ENCODE data around the gene ZNF207.
"Not testable (repeated sequence)": the region's sequence is repeated elsewhere in the genome, so short reads cannot be mapped to it uniquely, and the experiment has no call there.

ZNF207 gene

DNA sequence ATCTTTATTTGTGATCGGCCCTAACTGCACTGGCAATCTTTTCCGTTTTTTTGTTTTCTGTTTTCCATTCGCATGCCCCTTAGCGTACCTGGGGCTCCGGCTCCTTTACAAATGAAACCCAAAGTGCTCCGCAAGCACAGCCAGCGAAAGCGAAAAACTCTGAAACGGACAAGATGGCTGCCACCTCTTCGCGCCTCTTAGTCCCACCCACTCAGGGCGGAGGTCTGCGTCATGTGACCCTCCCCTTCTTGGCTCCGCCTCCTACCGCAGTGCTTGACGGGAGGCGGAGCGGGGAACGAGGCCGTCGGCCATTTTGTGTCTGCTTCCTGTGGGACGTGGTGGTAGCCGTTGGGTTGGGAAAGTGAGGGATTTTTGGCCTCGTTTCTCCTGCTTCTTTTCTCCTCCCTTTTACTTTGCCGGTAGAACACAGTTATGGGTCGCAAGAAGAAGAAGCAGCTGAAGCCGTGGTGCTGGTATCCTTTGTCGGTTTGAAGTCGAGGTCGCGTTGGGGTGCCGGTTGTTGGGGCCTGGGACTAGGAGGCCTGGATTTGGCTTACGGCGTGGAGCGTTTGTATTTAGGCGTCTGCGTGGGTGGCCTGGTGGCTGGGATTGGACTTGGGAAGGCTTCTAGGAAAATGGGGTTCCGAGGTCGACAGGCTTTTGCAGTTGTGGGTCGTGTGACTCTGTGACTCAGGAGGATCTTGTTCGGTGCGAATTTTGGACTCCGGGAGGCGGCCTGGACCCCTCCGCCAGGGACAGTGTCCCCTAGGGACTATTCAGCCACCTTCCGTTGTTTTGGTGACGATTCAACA, at the start of gene ZNF207:
ZNF207 (plus strand) TSS at position 304 of the 812 bp plus-strand sequence; CDS start at position 433, 129 bp downstream.
- peak; percentile 92 for DNase-seq (ENCODE audit: low read depth)

DNA sequence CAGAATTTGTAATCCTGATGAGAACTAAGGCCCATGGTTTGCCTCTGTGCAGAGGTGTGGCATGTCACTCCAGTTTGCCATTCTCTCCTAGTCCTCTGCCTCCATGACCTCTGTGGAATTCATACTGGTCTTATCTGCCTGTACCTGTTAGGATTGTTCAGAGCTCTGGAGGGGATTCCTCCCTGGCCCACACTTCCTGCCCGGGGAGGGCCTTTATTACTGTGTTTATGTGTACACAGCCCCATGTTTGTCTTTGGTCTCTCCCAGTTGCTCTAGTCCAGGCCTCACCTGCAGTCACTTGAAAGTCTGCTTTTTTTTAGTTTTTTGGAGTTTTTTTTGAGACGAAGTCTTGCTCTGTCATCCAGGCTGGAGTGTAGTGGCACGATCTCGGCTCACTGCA, 47.9 kb upstream of the ZNF207 start:
- DNase-seq (ENCODE audit: low read depth): no peak

DNA sequence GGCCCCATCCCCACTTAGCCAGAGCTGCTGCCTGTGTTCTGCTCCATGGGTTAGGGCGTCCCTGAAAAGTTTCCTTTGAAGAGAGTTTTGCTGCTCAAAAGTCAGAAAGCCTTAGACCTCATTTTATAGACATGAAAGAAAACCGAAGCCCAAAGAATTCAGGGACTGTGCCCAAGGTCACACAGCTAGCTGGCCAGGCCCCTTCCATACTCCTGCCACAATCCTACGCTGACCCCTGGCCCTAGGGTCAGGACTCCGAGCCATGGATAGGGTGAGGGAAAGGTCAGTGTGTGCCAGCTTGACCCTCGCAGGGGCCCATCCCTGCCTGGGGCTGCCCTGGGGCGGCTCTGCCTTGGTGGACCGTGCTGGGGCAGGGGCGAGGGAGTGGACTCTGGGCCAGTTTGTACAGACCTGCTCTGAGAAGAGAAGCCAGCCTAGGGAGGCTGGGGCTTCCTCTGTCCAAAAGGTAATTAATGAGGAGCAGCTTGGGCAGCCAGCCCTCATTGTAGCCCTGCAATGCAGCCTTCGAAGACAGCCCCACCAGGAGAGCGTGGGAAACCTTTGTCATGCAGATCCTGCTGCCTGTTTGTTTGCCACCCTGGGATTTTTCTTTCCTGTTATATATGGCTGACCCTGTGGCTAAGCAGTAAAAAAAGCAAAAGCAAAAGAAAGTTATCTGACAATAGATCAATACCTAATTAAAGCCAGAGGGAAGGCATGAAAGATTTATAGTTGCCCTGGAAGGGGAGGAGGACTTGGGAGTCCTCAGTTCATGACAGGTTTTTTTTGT, 46.9 kb upstream of the ZNF207 start:
- no peak for DNase-seq (ENCODE audit: low read depth)

DNA sequence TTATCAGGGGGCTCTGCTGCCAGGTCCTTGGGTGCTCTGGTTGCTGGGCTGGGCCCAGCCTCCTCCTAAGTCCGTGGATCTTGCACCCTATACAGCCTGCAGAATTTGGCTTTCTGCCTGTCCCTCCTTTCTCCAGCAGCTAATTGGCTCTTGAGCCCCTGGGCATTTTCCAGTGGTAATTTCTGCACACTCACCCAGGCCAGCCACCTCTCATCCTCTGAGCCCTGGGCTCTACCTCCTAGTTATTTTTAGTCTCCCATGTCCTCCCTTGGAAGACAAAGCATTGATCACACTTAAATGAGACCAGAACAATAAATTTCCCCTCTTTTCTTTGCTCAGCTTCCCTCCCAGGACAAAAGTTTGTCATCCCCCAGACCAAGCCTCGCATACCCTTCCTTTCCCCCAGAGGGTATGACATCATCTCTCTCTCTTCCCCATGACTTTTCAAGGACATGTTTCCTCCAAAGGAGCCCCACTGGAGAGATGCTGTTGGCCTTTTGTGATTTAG, 46.1 kb upstream of the ZNF207 start:
- DNase-seq (ENCODE audit: low read depth): no peak

DNA sequence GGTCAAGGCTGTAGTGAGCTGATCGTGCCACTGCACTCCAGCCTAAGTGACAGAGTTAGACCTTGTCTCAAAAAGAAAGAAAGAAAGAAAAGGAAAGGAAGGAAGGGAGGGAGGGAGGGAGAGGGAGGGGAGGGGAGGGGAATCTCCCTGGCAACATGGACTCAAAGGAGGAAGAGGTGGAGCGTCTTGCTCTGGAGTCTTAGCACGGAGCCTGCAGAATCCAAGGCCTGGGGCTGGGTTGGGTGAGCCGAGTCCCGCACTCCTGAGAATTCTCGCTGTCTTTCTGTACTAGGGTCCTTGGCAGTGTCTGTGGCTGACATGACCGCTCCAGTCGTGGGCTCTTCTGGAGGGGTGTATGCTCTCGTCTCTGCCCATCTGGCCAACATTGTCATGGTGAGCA, 44.9 kb upstream of the ZNF207 start:
- no peak for DNase-seq (ENCODE audit: low read depth)

DNA sequence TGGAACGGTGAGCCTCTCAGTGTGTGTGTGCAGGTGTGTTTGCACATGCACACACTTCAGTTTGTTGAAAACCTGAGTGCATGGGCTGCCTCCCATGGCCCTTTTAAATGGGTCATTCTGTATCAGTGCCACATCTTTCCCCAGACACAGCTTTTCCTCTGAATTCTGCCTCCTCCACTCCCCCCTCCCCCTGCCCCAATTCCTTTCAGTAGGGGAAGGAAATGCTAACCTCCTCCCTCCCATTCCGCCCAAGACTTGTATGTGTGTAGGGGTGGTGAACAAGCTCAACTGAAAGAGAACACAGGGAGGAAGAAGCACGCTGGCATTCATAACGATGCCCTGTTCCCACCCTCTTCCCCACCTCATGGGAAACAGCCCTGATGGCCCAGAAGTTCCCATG, 42.3 kb upstream of the ZNF207 start:
- no peak for DNase-seq (ENCODE audit: low read depth)

DNA sequence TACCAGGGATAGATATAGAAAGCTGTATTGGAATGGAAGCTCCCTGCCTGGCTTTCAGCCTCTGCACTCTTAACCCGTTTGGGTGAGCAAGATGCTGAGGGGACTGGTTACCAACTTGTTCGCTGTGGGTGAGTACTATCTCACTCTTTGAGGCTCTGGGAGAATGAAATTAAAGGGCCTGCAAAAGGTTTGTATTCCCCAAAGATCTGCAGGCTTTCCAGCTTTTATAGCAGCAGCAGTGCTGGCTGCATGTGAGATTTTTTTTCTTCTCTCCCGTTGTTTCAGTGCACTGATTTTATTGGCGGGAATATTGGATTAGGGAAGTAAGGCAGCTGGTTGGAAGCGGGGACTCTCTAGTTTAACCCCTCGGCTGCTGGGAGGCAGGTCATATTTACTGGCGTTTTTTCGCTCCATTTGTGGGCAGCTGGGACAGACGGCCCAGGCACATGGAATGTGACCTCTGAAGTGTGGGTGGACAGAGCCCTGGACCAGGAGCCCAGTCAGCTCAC, 38.9 kb upstream of the ZNF207 start:
- DNase-seq (ENCODE audit: low read depth): no peak

DNA sequence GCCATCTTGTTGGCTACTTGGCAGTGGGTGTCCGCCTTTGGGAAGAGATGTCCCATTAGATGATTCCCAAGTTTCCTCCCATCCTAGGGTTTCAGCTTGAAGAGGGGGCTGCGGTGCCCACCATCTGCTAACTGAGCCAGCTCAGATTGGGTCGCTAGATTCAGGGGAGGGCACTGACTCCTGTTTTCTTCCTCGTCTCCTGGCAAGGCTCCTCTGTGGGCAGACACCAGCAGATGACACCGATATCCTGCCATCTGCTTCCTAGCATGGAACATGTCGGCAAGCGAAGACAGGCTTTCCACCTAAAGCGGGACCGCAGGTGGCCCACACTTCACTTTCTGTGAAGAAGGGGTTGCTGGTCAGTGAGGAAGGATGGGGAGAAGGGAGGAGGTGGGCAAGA, 35.3 kb upstream of the ZNF207 start:
- DNase-seq (ENCODE audit: low read depth): no peak

DNA sequence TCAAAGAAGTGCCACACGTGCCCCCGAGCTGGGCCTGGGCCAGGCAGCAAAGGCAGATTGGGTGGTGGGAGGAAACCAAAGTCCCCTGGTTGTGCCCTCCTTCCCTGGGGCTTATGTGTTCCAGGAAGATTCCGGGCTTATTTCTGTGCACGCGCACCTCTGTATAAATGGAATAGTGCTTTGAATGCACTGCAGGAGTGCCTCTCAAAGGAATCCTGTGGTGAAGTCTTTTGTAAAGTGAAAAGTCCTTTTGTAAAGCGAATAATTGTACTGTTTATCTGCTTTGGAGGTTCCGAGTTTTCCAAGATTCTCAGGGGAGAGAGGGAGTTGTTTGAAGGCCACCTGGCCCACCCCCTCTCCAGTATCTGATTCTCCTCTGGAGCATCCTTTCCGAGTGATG, 34.8 kb upstream of the ZNF207 start:
- DNase-seq (ENCODE audit: low read depth): no peak

DNA sequence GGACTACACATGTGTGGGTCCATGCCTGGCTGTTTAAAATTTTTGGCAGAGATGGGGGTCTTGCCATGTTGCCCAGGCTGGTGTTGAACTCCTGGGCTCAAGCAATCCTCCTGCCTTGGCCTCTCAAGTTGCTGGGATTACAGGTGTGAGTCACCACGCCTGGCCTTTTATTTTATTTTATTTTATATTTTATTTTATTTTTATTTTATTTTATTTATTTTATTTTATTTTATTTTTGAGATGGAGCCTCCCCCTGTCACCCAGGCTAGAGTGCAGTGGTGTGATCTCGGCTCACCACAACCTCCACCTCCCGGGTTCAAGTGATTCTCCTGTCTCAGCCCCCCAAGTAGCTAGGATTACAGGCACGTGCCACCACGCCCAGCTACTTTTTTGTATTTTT, 33.3 kb upstream of the ZNF207 start:
- not testable (repeated sequence) for DNase-seq (ENCODE audit: low read depth)

DNA sequence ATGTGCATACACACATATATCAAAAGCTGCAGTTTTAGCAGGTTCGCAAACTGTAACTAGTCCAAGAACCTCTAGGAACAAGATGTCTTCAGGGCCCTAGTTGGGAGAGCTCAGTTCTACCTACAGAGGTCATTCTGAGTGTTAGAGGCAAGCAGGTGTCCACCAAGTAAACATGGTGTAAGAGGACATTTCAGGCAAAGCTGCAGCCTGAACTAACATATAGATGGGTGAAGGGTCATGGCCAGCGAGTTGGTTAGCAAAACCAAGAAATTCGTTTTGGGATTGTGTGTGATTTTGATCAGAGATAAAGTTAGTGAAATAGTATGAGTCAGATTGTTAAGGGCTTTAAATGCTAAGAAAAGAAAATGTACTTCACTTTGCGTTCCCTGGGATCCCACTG, 32.6 kb upstream of the ZNF207 start:
- no peak for DNase-seq (ENCODE audit: low read depth)

DNA sequence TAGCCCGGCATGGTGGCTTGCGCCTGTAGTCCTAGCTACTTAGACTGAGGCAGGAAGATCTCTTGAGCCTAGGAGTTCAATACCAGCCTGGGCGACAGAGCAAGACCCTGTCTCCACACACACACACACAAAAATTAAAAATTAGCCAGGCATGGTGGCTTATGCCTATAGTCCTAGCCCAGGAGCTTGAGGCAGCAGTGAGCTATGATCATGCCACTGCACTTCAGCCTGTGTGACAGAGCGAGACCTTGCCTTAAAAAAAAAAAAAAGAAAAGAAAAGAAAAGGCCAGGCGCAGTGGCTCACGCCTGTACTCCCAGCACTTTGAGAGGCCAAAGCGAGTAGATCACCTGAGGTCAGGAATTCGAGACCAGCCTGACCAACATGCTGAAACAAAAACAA, 31.9 kb upstream of the ZNF207 start:
- DNase-seq (ENCODE audit: low read depth): no peak

DNA sequence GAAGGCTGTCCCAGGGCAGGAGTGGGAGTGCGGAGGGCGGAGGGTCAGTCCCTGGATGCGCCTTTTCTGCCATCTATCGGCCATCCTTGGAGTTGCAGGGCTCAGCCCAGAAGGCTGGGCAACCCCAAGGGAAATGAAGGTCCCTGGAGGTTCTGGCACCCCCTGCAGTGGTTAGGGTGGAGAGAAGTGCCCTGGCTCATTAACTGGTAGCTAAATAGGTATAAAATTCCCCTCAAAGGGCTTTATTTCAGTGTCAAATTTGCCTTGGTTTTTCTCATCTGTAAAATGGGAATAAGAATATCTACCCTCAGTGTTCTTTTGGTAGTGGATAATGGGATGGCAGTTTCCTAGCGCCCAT, 30.4 kb upstream of the ZNF207 start:
- no peak for DNase-seq (ENCODE audit: low read depth)

DNA sequence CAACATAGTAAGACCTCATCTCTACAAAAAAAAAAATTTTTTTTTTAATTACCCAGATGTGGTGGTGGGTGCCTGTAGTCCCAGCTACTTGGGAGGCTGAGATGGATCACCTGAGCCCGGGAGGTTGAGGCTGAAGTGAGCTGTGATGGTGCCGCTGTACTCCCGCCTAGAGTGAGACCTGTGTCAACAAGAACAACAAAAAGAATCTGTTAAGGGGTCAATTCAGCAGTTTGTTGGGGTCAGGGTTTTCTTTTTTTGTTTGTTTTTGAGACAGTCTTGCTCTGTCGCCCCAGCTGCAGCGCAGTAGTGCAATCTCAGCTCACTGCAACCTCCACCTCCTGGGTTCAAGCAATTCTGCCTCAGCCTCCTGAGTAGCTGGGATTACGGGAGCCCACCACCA, 29.9 kb upstream of the ZNF207 start:
- DNase-seq (ENCODE audit: low read depth): not testable (repeated sequence)

DNA sequence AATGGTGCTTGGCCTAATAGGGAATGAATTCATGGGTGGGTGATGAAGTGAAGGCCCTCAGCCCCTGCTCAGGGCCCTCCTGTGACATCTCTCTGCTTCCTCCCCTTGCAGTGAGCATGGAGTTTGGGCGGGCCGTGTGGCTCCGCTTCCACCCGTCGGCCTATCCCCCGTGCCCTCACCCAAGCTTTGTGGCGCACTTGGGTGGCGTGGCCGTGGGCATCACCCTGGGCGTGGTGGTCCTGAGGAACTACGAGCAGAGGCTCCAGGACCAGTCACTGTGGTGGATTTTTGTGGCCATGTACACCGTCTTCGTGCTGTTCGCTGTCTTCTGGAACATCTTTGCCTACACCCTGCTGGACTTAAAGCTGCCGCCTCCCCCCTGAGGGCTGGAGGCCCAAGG, 29.1 kb upstream of the ZNF207 start:
- no peak for DNase-seq (ENCODE audit: low read depth)

DNA sequence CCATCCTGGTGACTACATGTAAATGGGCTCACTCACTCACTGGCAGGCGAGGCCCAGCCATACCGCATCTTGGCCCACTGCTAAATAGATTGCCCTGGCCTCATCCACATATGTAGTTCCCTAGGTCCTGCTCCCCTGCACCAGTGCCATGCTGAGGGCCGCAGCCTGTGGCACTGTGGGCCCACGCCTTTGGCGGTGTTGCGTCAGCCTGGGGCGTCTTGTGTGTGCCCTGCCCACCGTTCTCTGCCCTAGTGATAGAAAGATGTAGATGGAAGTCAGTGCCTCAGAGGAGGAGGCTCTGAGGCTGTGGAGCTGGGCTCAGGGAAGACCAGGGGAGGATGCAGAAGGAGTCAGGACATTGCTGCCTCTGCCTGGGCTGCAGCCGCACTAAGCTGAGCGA, 26.9 kb upstream of the ZNF207 start:
- no peak for DNase-seq (ENCODE audit: low read depth)

DNA sequence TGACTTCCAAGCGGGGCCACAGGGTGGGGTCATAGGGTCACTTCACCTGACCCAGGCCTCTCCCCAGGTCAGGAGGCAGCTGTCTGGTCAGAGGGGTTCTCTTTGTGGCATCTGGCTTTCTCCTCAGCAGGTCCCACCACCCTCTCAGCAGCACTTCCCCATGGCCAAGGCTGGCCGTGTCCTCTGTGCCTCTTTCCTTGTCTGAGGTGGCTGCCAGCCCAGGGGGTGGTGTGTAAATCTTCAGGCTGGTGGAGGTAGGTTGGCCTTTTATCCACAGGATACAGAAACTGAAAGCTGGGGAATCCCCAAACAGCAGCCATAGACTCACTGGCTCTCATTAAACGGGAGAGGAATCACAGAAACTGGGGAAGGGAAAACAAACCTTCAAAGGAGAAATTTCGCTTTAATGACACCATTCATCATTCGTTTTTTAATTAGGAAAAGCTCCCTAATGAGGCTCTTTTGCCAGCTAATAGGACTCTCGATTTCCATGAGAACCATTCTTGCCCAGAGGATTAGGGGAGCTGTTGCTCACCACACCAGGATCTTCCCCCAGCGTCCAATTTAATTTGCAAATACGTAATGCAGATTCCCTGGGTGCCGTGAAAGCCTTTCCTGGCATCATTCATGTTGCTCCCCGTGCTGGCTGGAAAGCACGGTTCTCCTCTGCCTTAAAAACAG, 26.0 kb upstream of the ZNF207 start:
- no peak for DNase-seq (ENCODE audit: low read depth)

DNA sequence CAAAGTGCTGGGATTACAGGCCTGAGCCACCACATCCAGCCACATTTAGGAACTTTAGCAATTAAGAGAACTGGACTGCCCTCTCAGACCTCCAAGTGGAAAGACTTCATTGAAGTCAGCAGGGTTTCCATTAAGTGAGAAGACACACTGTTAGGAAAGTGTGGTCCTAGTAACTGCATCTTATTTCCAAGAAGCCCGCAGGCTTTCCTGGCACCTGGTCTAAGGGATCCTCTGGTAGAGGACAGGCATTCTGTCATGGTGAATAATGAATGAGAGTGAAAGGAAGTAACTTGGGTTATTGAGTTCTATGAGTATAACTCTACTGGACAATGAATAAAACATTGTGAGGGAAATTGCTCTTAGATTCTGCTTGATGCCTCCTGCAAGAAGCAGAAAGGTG, 22.0 kb upstream of the ZNF207 start:
- DNase-seq (ENCODE audit: low read depth): no peak

DNA sequence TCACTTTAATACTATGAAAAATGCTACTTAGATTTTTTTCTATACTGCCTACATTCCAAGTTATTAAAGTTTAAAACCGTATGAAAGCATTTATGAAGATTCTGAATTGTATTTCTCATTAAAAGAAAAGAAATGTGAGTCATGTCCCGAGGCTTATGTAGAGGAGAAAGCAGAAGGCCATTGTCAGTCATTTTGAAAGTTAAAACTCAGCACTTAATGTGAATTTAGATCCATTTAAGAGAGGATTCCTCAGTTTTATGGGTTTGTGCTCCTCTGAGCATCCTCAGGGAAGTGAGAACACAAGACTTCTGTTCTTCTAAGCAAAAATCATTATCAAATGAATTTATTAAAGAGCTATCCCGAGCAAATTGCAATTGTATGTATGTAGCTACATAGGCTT, 19.8 kb upstream of the ZNF207 start:
- DNase-seq (ENCODE audit: low read depth): no peak

DNA sequence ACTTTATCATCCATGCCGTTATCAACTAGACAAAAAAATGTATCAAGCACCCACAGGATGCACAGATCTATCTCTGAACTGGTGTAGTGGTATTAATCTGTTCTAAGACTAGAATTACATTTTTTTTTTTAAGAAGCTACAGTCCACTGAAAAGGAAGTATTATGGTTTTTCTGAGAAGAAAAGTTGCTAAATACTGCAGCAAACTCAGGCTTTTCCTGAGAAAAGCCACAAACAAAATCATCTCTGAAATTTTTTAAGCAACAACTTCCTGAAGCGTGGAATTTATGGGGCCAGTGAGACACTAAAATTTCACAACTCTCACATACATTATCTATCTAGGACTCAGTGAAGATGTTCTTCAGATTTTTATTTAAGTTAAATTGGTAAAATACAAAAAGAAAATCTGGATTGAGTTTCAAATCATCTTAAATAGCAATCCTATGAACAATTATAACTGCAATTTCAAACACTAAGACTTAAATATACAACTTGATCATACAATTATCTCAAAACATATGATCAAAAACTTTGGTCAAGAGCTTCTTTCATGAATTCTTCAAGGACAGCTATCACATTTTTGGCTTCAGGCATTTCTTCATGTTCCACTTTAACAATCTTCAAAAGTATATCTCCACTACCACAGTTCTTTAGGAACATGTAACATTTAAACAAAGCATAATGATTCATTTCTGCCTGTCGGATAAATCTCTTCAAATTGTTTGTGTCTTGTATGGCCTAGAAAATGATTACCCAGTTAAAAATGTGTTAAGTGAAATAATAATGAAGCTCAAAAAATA, 18.5 kb upstream of the ZNF207 start:
- no peak for DNase-seq (ENCODE audit: low read depth)

DNA sequence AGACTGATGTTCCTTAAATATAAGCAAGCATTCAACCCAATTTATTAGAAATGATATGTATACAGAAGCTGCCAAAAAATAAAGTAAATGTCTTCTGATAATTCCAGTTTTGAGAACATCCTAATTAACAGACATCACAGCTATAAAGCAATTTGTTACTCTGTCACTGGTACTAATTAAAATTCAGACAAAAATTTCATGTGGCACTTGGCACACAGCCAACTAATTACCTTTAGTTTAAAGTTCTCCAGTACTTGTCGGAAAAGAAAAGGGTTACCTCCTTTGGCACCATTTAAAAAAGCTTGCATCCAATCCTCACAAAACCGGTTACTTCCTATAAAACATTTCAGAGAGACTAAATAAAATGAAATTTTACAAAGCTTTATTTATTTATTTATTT, 16.8 kb upstream of the ZNF207 start:
- DNase-seq (ENCODE audit: low read depth): no peak

DNA sequence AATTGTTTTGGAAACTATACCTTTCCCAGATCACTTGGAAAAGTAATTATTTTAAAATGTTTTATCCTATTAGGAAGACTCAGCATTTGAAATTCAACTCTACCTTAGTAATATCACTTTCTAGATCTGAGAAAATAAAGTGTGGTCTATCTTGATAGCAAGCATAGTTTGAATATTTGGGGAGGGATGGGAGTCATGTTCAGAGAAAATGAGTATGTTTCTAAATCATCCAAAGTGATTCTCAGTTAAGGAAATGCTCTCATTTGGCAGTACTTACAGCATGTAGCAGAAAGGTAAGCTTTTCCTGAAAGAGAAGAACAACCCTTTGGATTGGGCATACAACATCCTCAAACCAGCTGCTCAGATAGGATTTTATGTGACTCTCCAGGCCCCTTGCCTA, 14.9 kb upstream of the ZNF207 start:
- DNase-seq (ENCODE audit: low read depth): no peak

Measured in GM04504 (cell line).